SK-N-SH (cell line): ENCODE data around the gene APBB2. TPM values are rescaled to one million over a fixed set of nuclear protein-coding genes. Genes with fewer than 3 reads are reported as not detected.

Source experiments
- CTCF ChIA-PET: fragments of 300-600, 350-600 bp; formaldehyde crosslinking; extraction: SDS; loops from one replicate; lab custom pipeline; 2021; lab: Yijun Ruan, JAX
- POLR2A ChIA-PET: fragments of 350-600 bp; sonication (Branson Sonifier 250); formaldehyde crosslinking; extraction: SDS; loops from one replicate; lab custom pipeline; 2020; ENCODE audit warnings: antibody characterized with exemption, inconsistent platforms; lab: Yijun Ruan, JAX
- DNase-seq: peaks from one replicate; pipeline ENCODE4 v3.0.0; 2012
- H2AFZ ChIP-seq: fragments of 200-600 bp; sonication (generic); 2 replicates; pipeline ENCODE4 v1.8.1; 2016; ENCODE audit warnings: antibody characterized with exemption, mild to moderate bottlenecking, low read depth
- H3F3A ChIP-seq: fragments of 200-600 bp; sonication (generic); replicated peaks from 2 replicates; pipeline ENCODE3; 2016; ENCODE audit warnings: antibody characterized with exemption, mild to moderate bottlenecking; ENCODE audit not compliant: insufficient read depth
- H3K27ac ChIP-seq, 2 experiments: fragments of 200-500 bp in 1 of 2; fragments of 200-600 bp in 1 of 2; sonication (Bioruptor generic) in 1 of 2; sonication (generic), shearing (Covaris generic) in 1 of 2; 2 replicates each; pipeline versions ENCODE4 v1.5.1 to v1.6.1; 2014 to 2016; ENCODE audit warnings: low read depth in 2 of 2, inconsistent platforms in 1 of 2, low read length in 1 of 2, mild to moderate bottlenecking in 1 of 2, mixed read lengths in 1 of 2
- H3K27me3 ChIP-seq: fragments of 200-600 bp; sonication (generic), shearing (Covaris generic); 2 replicates; pipeline ENCODE4 v1.6.1; 2016; ENCODE audit warnings: mixed run types; ENCODE audit not compliant: insufficient read depth
- H3K36me3 ChIP-seq, 2 experiments: fragments of 200-500 bp in 1 of 2; fragments of 200-600 bp in 1 of 2; sonication (Bioruptor generic) in 1 of 2; sonication (generic) in 1 of 2; replicated peaks in 1 of 2; 2 replicates each; pipeline versions ENCODE3 to v1.5.1; 2014 to 2016; ENCODE audit warnings: low read length in 1 of 2, mild to moderate bottlenecking in 1 of 2; ENCODE audit not compliant: insufficient read depth in 2 of 2, control insufficient read depth in 1 of 2
- H3K4me1 ChIP-seq, 2 experiments: fragments of 200-500 bp in 1 of 2; fragments of 200-600 bp in 1 of 2; sonication (Bioruptor generic) in 1 of 2; sonication (generic), shearing (Covaris generic) in 1 of 2; 2 replicates each; pipeline versions ENCODE4 v1.5.1 to v1.6.1; 2014 to 2016; ENCODE audit warnings: low read depth in 1 of 2, low read length in 1 of 2, mixed run types in 1 of 2; ENCODE audit not compliant: insufficient read depth in 2 of 2, control insufficient read depth in 1 of 2
- H3K4me2 ChIP-seq: fragments of 200-600 bp; sonication (generic), shearing (Covaris generic); 2 replicates; pipeline ENCODE4 v1.6.1; 2017; ENCODE audit warnings: mixed run types
- H3K4me3 ChIP-seq, 2 experiments: fragments of 200-500 bp in 1 of 2; fragments of 200-600 bp in 1 of 2; sonication (Bioruptor generic) in 1 of 2; sonication (generic), shearing (Covaris generic) in 1 of 2; 2 replicates each; pipeline versions ENCODE4 v1.5.1 to v1.8.1; 2014 to 2016; ENCODE audit warnings: low read depth in 2 of 2, inconsistent platforms in 1 of 2, low read length in 1 of 2, mild to moderate bottlenecking in 1 of 2, mixed read lengths in 1 of 2, moderate library complexity in 1 of 2
- H3K79me2 ChIP-seq: fragments of 200-600 bp; sonication (generic); 2 replicates; pipeline ENCODE4 v1.8.1; 2017; ENCODE audit warnings: mild to moderate bottlenecking; ENCODE audit not compliant: insufficient read depth
- H3K9ac ChIP-seq: fragments of 200-600 bp; sonication (generic); 2 replicates; pipeline ENCODE4 v1.6.1; 2017; ENCODE audit warnings: mixed run types
- H3K9me2 ChIP-seq: fragments of 200-600 bp; sonication (generic); 2 replicates; pipeline ENCODE4 v1.6.1; 2017; ENCODE audit warnings: mixed run types
- H3K9me3 ChIP-seq: fragments of 200-600 bp; sonication (generic); 2 replicates; pipeline ENCODE4 v1.6.1; 2017; ENCODE audit warnings: mixed run types, mild to moderate bottlenecking, moderate library complexity
- H4K20me1 ChIP-seq: fragments of 200-600 bp; sonication (generic); 2 replicates; pipeline ENCODE4 v1.6.1; 2017; ENCODE audit warnings: mild to moderate bottlenecking, mixed run types; ENCODE audit not compliant: insufficient read depth
- CTCF ChIP-seq: fragments of 200-600 bp; sonication (generic); IDR thresholded peaks from 2 replicates; pipeline ENCODE4 v1.6.1; 2017; ENCODE audit warnings: antibody characterized with exemption, mild to moderate bottlenecking, moderate library complexity
- ELF1 ChIP-seq: IDR thresholded peaks from 2 replicates; pipeline ENCODE4 v1.4.0; 2012
- EP300 ChIP-seq, 2 experiments: IDR thresholded peaks; 2 replicates each; pipeline versions ENCODE4 v1.4.0 to v1.6.1; 2012; ENCODE audit warnings: borderline replicate concordance in 1 of 2, low read depth in 1 of 2, low read length in 1 of 2
- FOSL2 ChIP-seq: IDR thresholded peaks from 2 replicates; pipeline ENCODE4 v1.4.0; 2012; ENCODE audit warnings: low read depth, mild to moderate bottlenecking, moderate library complexity, borderline replicate concordance
- GABPA ChIP-seq: IDR thresholded peaks from 2 replicates; pipeline ENCODE4 v1.4.0; 2012; ENCODE audit warnings: low read depth, mild to moderate bottlenecking
- IRF3 ChIP-seq: fragments of 150-350 bp; IDR thresholded peaks from 2 replicates; pipeline ENCODE4 v1.6.1; 2016; ENCODE audit warnings: mild to moderate bottlenecking, low read depth, low read length
- MAX ChIP-seq: IDR thresholded peaks from 2 replicates; pipeline ENCODE4 v1.4.0; 2012; ENCODE audit warnings: low read depth
- MEF2A ChIP-seq: IDR thresholded peaks from 2 replicates; pipeline ENCODE4 v1.4.0; 2012; ENCODE audit warnings: low read depth, borderline replicate concordance
- MXI1 ChIP-seq: IDR thresholded peaks from 2 replicates; pipeline ENCODE4 v1.6.1; 2012; ENCODE audit warnings: mild to moderate bottlenecking, low read depth, low read length, improper control_type of control experiment
- PBX3 ChIP-seq: IDR thresholded peaks from 2 replicates; pipeline ENCODE4; 2012
- POLR2AphosphoS5 ChIP-seq: IDR thresholded peaks from 2 replicates; pipeline ENCODE4 v1.6.1; 2012; ENCODE audit warnings: low read depth, low read length
- RCOR1 ChIP-seq: fragments of 150-350 bp; IDR thresholded peaks from 2 replicates; pipeline ENCODE4 v1.6.1; 2017; ENCODE audit warnings: antibody characterized with exemption, low read length
- RXRA ChIP-seq: IDR thresholded peaks from 2 replicates; pipeline ENCODE4 v1.4.0; 2012; ENCODE audit warnings: low read depth, mild to moderate bottlenecking, borderline replicate concordance
- SIN3A ChIP-seq: IDR thresholded peaks from 2 replicates; pipeline ENCODE4 v1.6.1; 2012; ENCODE audit warnings: low read depth, mild to moderate bottlenecking, low read length, moderate library complexity, borderline replicate concordance
- SMC3 ChIP-seq: IDR thresholded peaks from 2 replicates; pipeline ENCODE4 v1.6.1; 2012; ENCODE audit warnings: low read depth, low read length, improper control_type of control experiment
- TAF1 ChIP-seq: IDR thresholded peaks from 2 replicates; pipeline ENCODE4 v1.6.1; 2012; ENCODE audit warnings: low read depth, mild to moderate bottlenecking, low read length, moderate library complexity, borderline replicate concordance
- TCF12 ChIP-seq: IDR thresholded peaks from 2 replicates; pipeline ENCODE4 v1.4.0; 2012
- USF2 ChIP-seq: fragments of 150-350 bp; IDR thresholded peaks from 2 replicates; pipeline ENCODE4 v1.6.1; 2017; ENCODE audit warnings: antibody characterized with exemption, low read length, low read depth, borderline replicate concordance
- YY1 ChIP-seq: IDR thresholded peaks from 2 replicates; pipeline ENCODE4 v1.4.0; 2012; ENCODE audit warnings: low read depth, mild to moderate bottlenecking
- ZBTB33 ChIP-seq: IDR thresholded peaks from 2 replicates; pipeline ENCODE4 v1.4.0; 2012; ENCODE audit warnings: low read depth, borderline replicate concordance
- WGBS: methylation state at CpG from one replicate; pipeline ENCODE4 v1.1.6; 2017; ENCODE audit warnings: low lambda C conversion rate; 5-methylcytosine and 5-hydroxymethylcytosine counted together
- polyA plus RNA-seq, 3 experiments: library from polyadenylated mRNA; depleted of rRNA; stranded (reverse); fragments of >200 nt; gene quantifications; 2 replicates each; pipeline ENCODE4 v1.2.3, GENCODE V29; 2012

Gene APBB2
- polyA plus RNA-seq, 1 of the 3 experiments (the other 2 are of a cell fraction), result 49.8 TPM

- Histone ChIP-seq H3K4me2 (no peak overlapping the region), H4K20me1 (no peaks in the 10 kb centered on the region), H3K9me2 (no peaks in the 10 kb centered on the region), H3F3A (no peaks in the 10 kb centered on the region), H3K27ac (no peak overlapping the region)
- ChIA-PET CTCF (interaction anchor here (1.0 to 1.1 kb wide), 2 partner anchors 19 to 68 kb away, joined by 3 read pairs; no protein-coding TSS in a partner anchor), POLR2A (no interaction called here)
- TF ChIP-seq MAX, result no peak
- TF ChIP-seq CTCF, result peak; percentile 41
- TF ChIP-seq, all 33 proteins: peak for 1
- Histone ChIP-seq H3K9me3 (peaks cover 22% of the 10 kb centered on the region), H3K79me2 (peaks cover 64% of the 10 kb centered on the region), H3K4me1 (no peaks in the 10 kb centered on the region), H2AFZ (no peak overlapping the region), H3K4me3 (no peak overlapping the region), H3K36me3 (peaks cover 0 to 12% of the 10 kb centered on the region in 2 experiments), H3K27me3 (no peaks in the 10 kb centered on the region), H3K9ac (no peak overlapping the region)
- DNase-seq, result no peak
Observed at GRCh38 chr4:41044165-41044564, 170.2 kb downstream of the APBB2 start.

GRCh38 chr4:41043465-41043864 lies 170.9 kb downstream of the APBB2 start:
- 88% methylated on average over 2 of the region's 2 CpGs for WGBS
- Histone ChIP-seq H4K20me1 (no peaks in the 10 kb centered on the region), H3K9ac (no peak overlapping the region), H2AFZ (no peak overlapping the region), H3K36me3 (peaks cover 0 to 12% of the 10 kb centered on the region in 2 experiments), H3K4me2 (no peak overlapping the region), H3K9me3 (peaks cover 22% of the 10 kb centered on the region), H3K27me3 (no peaks in the 10 kb centered on the region), H3K4me1 (peaks cover 0 to 2% of the 10 kb centered on the region in 2 experiments; a peak in 1 of 4 replicates), H3K9me2 (no peaks in the 10 kb centered on the region), H3K79me2 (peaks cover 70% of the 10 kb centered on the region), H3K27ac (no peak overlapping the region), H3K4me3 (no peak overlapping the region), H3F3A (no peaks in the 10 kb centered on the region)
- CTCF ChIA-PET, result interaction anchor here (1.0 kb wide), 1 partner anchor 67 kb away, joined by 3 read pairs; no protein-coding TSS in a partner anchor
- POLR2A ChIA-PET, result no interaction called here
- no peak for DNase-seq
- TF ChIP-seq MXI1 (no peak), RCOR1 (no peak), SIN3A (no peak), ZBTB33 (no peak), RXRA (no peak), TAF1 (no peak), SMC3 (no peak), POLR2AphosphoS5 (no peak), GABPA (no peak), ELF1 (no peak), YY1 (no peak), PBX3 (no peak), TCF12 (no peak), EP300 (IDR thresholded peaks at IDR 0.05; ENCODE audit: borderline replicate concordance in 1 of 2, low read depth in 1 of 2, low read length in 1 of 2) (no peak), IRF3 (no peak), FOSL2 (no peak), USF2 (no peak), MEF2A (no peak)
